Prostate gland (tissue), 2 donors: ENCODE data around the gene MBP.

Experiments used
- CTCF ChIP-seq, 4 experiments: fragments of 200-600 bp in 2 of 4; fragments of 450-650 bp in 2 of 4; sonication (generic) in 2 of 4; IDR thresholded peaks; 1 replicate in 3 of 4; 2 replicates in 1 of 4; pipeline ENCODE4 v1.5.1; 2016 to 2019; ENCODE audit warnings: antibody characterized with exemption in 4 of 4, mild to moderate bottlenecking in 2 of 4, moderate library complexity in 2 of 4
- POLR2AphosphoS5 ChIP-seq: sonication (generic); formaldehyde crosslinking; IDR thresholded peaks from one replicate; pipeline ENCODE4 v1.6.1; 2017; ENCODE audit warnings: antibody characterized with exemption

GRCh38 chr18:77009675-77010074 lies 122.9 kb downstream of the MBP start:
- TF ChIP-seq CTCF (IDR thresholded peaks at IDR 0.05) (no peak), POLR2AphosphoS5 (no peak)
